Activated B cell treated with CpG ODN at 0.5 μM for 24 hours (primary cell): ENCODE results near the gene TNS2. TPM values are rescaled to one million over a fixed set of nuclear protein-coding genes. Genes with fewer than 3 reads are reported as not detected.

Experiments
- ATAC-seq: fragments of 200-7000 bp; cut with Tn5 transposase; one replicate; pipeline ENCODE4 v1.10.0; 2021; ENCODE audit warnings: low read depth, mild to moderate bottlenecking, moderate library complexity
- CTCF ChIA-PET: fragments of 350-600 bp; sonication (Branson Sonifier 250); formaldehyde crosslinking; loops from one replicate; lab custom pipeline; 2021; ENCODE audit warnings: antibody characterized with exemption; lab: Charles Lee
- POLR2A ChIA-PET: fragments of 350-600 bp; sonication (Branson Sonifier 250); formaldehyde crosslinking; loops from one replicate; lab custom pipeline; 2021; ENCODE audit warnings: antibody characterized with exemption; lab: Charles Lee
- DNase-seq: peaks from one replicate; pipeline ENCODE4 v3.0.0; 2022
- H3K27ac Mint-ChIP-seq: one replicate; pipeline ENCODE4 v1.8.0; 2020; ENCODE audit warnings: mixed read lengths
- H3K27me3 Mint-ChIP-seq: one replicate; pipeline ENCODE4 v1.8.0; 2021; ENCODE audit warnings: mixed read lengths
- H3K36me3 Mint-ChIP-seq: one replicate; pipeline ENCODE4 v1.8.0; 2021; ENCODE audit warnings: low read depth, mixed read lengths
- H3K4me1 Mint-ChIP-seq: one replicate; pipeline ENCODE4 v1.8.0; 2021; ENCODE audit warnings: mixed read lengths
- H3K4me3 Mint-ChIP-seq: one replicate; pipeline ENCODE4 v1.8.0; 2020; ENCODE audit warnings: mild to moderate bottlenecking, mixed read lengths
- H3K9me3 Mint-ChIP-seq: one replicate; pipeline ENCODE4 v1.8.0; 2020; ENCODE audit warnings: mixed read lengths
- CTCF ChIP-seq: fragments of 200-600 bp; IDR thresholded peaks from one replicate; pipeline ENCODE4 v1.8.0; 2022; ENCODE audit warnings: antibody characterized with exemption, mild to moderate bottlenecking
- intact Hi-C: fragments of 100-400 bp; cut with micrococcal nuclease; formaldehyde crosslinking; loops from one replicate; pipeline ENCODE4 v1.15.1; 2024
- total RNA-seq: library from RNA; stranded (reverse); gene quantifications from 2 replicates; pipeline ENCODE4 v1.2.3, GENCODE V29; 2022

TNS2 gene
- total RNA-seq, 1 donor from 2014 or later: 1.5 TPM

GRCh38 chr12:53101931-53102781, 52.3 kb downstream of the TNS2 start:
- H3K9me3 Mint-ChIP-seq: no peaks in the 10 kb centered on the region
- intact Hi-C loops: no loop called here
- no peak for TF ChIP-seq CTCF
- no peak for DNase-seq
- H3K4me1 Mint-ChIP-seq: peaks cover 29% of the 10 kb centered on the region
- no peaks in the 10 kb centered on the region for H3K36me3 Mint-ChIP-seq
- ChIA-PET CTCF (interaction anchor here (0.8 to 5.3 kb wide), 7 partner anchors 8 to 95 kb away, joined by 3 to 133 read pairs (median 4); no protein-coding TSS in a partner anchor), POLR2A (interaction anchor here (0.7 to 2.3 kb wide), 3 partner anchors 23 to 128 kb away, joined by 3 to 9 read pairs (median 8); partner anchors contain the start of gene SPRYD3)
- H3K27me3 Mint-ChIP-seq: peaks cover 1% of the 10 kb centered on the region
- H3K4me3 Mint-ChIP-seq: no peak overlapping the region
- no peak for ATAC-seq
- H3K27ac Mint-ChIP-seq: no peak overlapping the region

GRCh38 chr12:53102883-53103807, 53.3 kb downstream of the TNS2 start, which contains the start of gene SOAT2:
Gene SOAT2, plus strand, starts transcription at chr12:53103486. Its CDS starts 92 bp downstream, at chr12:53103578.
- H3K4me1 Mint-ChIP-seq: peaks cover 25% of the 10 kb centered on the region

GRCh38 chr12:53103860-53104305, 54.0 kb downstream of the TNS2 start:
- Mint-ChIP-seq H3K27me3 (no peaks in the 10 kb centered on the region), H3K36me3 (no peaks in the 10 kb centered on the region), H3K4me3 (no peak overlapping the region), H3K27ac (no peak overlapping the region), H3K4me1 (peaks cover 18% of the 10 kb centered on the region), H3K9me3 (no peaks in the 10 kb centered on the region)
- intact Hi-C loops: no loop called here
- ATAC-seq (no peak), DNase-seq (no peak)
- POLR2A ChIA-PET: interaction anchor here (2.3 kb wide), 1 partner anchor 25 kb away, joined by 8 read pairs; the partner anchor contains the start of gene SPRYD3
- no peak for TF ChIP-seq CTCF
- CTCF ChIA-PET: interaction anchor here (1.9 to 2.3 kb wide), 2 partner anchors 10 to 37 kb away, joined by 4 to 28 read pairs; no protein-coding TSS in a partner anchor

More at GRCh38 chr12:53102883-53103807, 53.3 kb downstream of the TNS2 start, which contains the start of gene SOAT2:
- Mint-ChIP-seq H3K9me3 (no peaks in the 10 kb centered on the region), H3K4me3 (no peak within 1 kb of the TSS), H3K36me3 (no peaks in the 10 kb centered on the region), H3K27me3 (no peaks in the 10 kb centered on the region), H3K27ac (peak within 1 kb of the TSS; percentile 30)
- ATAC-seq (peak; percentile 42), DNase-seq (no peak)
- intact Hi-C loops: no loop called here
- POLR2A ChIA-PET: interaction anchor here (0.9 to 2.3 kb wide), 2 partner anchors 24 to 40 kb away, joined by 3 to 8 read pairs; partner anchors contain the start of gene SPRYD3
- CTCF ChIA-PET: interaction anchor here (0.8 to 2.3 kb wide), 5 partner anchors 9 to 94 kb away, joined by 3 to 28 read pairs (median 4); no protein-coding TSS in a partner anchor
- TF ChIP-seq CTCF: no peak

- Mint-ChIP-seq H3K4me3 (no peak overlapping the region), H3K9me3 (no peaks in the 10 kb centered on the region), H3K27me3 (no peaks in the 10 kb centered on the region), H3K4me1 (peaks cover 13% of the 10 kb centered on the region), H3K27ac (no peak overlapping the region), H3K36me3 (no peaks in the 10 kb centered on the region)
- no peak for ATAC-seq
- ChIA-PET POLR2A (interaction anchor here (0.7 kb wide), 1 partner anchor 201 kb away, joined by 5 read pairs; no protein-coding TSS in a partner anchor), CTCF (no interaction called here)
- DNase-seq: no peak
- intact Hi-C loops: no loop called here
- no peak for TF ChIP-seq CTCF
These were observed 55.4 kb downstream of the TNS2 start for GRCh38 chr12:53105256-53105655.
